K562 (cell line): ENCODE measurements around the gene LRFN2. TPM values are rescaled to one million over a fixed set of nuclear protein-coding genes. Genes with fewer than 3 reads are reported as not detected.

Source experiments
- BCOR ChIP-seq: fragments of 450-650 bp; IDR thresholded peaks from 2 replicates; pipeline ENCODE4 v1.6.1; 2016
- BRF1 ChIP-seq: IDR thresholded peaks from 3 replicates; pipeline ENCODE4 v1.6.1; 2011; ENCODE audit warnings: borderline replicate concordance, mild to moderate bottlenecking; ENCODE audit not compliant: insufficient read length; ENCODE audit errors: extremely low read depth
- FOXJ3 ChIP-seq: sonication (generic); formaldehyde crosslinking; IDR thresholded peaks from 2 replicates; pipeline ENCODE4 v1.4.0; 2020; ENCODE audit warnings: mild to moderate bottlenecking, missing genetic modification reagents
- NCOR1 ChIP-seq: fragments of 450-650 bp; IDR thresholded peaks from 2 replicates; pipeline ENCODE4 v1.6.1; 2016; ENCODE audit warnings: mild to moderate bottlenecking, moderate library complexity
- ZEB2 ChIP-seq: fragments of 450-650 bp; IDR thresholded peaks from 2 replicates; pipeline ENCODE4 v1.6.1; 2016
- polyA plus RNA-seq, 8 experiments: library from polyadenylated mRNA; depleted of rRNA in 4 of 8; stranded (reverse) in 5 of 8; unstranded in 3 of 8; fragments of >200 nt; fragmentation: Nextera tagmentation in 2 of 8; fragmentation: Illumina TruSeq in 1 of 8; extraction: Ambion mirVana in 2 of 8; extraction: Trizol in 1 of 8; gene quantifications; 2 replicates each; pipeline versions ENCODE4 v1.2.1 to v1.2.3, GENCODE V29; 2011 to 2014; ENCODE audit warnings: inconsistent platforms in 1 of 8, missing spikeins in 1 of 8
- total RNA-seq, 7 experiments: library from RNA; depleted of rRNA in 6 of 7; stranded (reverse); fragments of >200 nt in 6 of 7; fragmentation: Illumina TruSeq in 2 of 7; extraction: Trizol in 2 of 7; gene quantifications; 2 replicates each; pipeline versions ENCODE4 v1.2.1 to v1.2.3, GENCODE V29; 2011 to 2021; ENCODE audit warnings: low replicate concordance in 1 of 7
- TF ChIP-seq, protein P1 (sequence below): sonication (generic); formaldehyde crosslinking; IDR thresholded peaks from 2 replicates; pipeline ENCODE4 v1.8.0; 2022; ENCODE audit warnings: mild to moderate bottlenecking, missing genetic modification reagents, borderline replicate concordance
- TF ChIP-seq, protein P2 (sequence below): fragments of 250-450 bp; sonication (Bioruptor Pico); IDR thresholded peaks from 2 replicates; pipeline ENCODE4 v1.5.0; 2021; ENCODE audit warnings: mild to moderate bottlenecking, borderline replicate concordance

The LRFN2 gene
- total and polyA plus RNA-seq, 9 of the 15 experiments (the other 6 are each of a cell fraction or from before 2014, with no cell fraction given): not detected

DNA sequence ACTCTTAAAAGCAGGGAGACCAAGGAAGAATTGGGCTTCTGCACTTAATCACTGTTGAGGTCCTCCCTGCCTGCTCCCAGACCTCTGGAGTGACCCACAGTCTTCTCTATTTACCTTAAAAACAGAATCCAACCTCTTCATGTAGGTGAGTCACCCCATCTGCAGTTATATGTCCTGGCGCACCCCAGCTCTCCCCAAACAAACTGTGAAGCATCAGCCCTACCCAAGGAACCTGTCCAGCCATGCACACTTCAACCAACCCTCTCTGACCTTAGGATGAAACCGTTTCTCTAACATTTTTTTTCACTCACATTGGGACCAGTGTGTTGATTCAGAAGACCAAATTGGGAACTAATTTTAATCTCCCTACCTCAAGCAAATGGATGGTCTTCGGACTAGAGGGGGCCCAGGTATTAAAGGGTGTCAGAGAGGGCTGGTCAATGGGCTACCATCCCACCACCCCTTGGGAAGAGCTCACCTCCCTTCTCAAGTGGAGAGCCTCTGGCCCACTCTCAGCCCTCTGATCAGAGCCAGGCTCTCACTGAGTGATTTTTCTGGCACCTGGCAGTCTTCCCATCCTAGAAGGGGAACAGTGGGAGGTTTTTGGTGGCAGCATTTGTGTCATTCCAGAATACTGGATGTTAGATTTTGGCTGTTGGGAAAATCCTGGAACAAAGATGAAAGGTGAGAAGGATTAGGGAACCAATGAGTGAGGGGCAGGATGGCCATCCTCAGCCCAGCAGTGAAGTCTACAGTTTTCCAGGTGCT, 203.6 kb downstream of the LRFN2 start (continued):
- TF ChIP-seq, protein P1, sequence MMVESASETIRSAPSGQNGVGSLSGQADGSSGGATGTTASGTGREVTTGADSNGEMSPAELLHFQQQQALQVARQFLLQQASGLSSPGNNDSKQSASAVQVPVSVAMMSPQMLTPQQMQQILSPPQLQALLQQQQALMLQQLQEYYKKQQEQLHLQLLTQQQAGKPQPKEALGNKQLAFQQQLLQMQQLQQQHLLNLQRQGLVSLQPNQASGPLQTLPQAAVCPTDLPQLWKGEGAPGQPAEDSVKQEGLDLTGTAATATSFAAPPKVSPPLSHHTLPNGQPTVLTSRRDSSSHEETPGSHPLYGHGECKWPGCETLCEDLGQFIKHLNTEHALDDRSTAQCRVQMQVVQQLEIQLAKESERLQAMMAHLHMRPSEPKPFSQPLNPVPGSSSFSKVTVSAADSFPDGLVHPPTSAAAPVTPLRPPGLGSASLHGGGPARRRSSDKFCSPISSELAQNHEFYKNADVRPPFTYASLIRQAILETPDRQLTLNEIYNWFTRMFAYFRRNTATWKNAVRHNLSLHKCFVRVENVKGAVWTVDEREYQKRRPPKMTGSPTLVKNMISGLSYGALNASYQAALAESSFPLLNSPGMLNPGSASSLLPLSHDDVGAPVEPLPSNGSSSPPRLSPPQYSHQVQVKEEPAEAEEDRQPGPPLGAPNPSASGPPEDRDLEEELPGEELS (CRISPR knock-in tag): no peak
- no peak for TF ChIP-seq ZEB2
- TF ChIP-seq FOXJ3 (CRISPR knock-in tag): no peak
- TF ChIP-seq NCOR1: no peak
- TF ChIP-seq, protein P2, sequence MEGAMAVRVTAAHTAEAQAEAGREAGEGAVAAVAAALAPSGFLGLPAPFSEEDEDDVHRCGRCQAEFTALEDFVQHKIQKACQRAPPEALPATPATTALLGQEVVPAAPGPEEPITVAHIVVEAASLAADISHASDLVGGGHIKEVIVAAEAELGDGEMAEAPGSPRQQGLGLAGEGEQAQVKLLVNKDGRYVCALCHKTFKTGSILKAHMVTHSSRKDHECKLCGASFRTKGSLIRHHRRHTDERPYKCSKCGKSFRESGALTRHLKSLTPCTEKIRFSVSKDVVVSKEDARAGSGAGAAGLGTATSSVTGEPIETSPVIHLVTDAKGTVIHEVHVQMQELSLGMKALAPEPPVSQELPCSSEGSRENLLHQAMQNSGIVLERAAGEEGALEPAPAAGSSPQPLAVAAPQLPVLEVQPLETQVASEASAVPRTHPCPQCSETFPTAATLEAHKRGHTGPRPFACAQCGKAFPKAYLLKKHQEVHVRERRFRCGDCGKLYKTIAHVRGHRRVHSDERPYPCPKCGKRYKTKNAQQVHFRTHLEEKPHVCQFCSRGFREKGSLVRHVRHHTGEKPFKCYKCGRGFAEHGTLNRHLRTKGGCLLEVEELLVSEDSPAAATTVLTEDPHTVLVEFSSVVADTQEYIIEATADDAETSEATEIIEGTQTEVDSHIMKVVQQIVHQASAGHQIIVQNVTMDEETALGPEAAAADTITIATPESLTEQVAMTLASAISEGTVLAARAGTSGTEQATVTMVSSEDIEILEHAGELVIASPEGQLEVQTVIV: no peak
- no peak for TF ChIP-seq BRF1
- no peak for TF ChIP-seq BCOR
